Measurements from ENCODE around the gene GOLGA8T. TPM values are rescaled to one million over a fixed set of nuclear protein-coding genes. Genes with fewer than 3 reads are reported as not detected.
"Not testable (repeated sequence)": the region's sequence is repeated elsewhere in the genome, so short reads cannot be mapped to it uniquely, and the experiment has no call there.

GOLGA8T gene
- polyA plus RNA-seq, 1 of the 3 experiments (the other 2 are of a cell fraction), result not detected

GRCh38 chr15:30167403-30167802 lies 32.6 kb downstream of the GOLGA8T start:
- H3K4me1 ChIP-seq (ENCODE audit: control insufficient read depth in 1 of 2, insufficient read depth in 2 of 2, low read depth in 1 of 2, low read length in 1 of 2); CTCF ChIA-PET; H4K20me1 ChIP-seq (ENCODE audit: insufficient read depth); H3F3A ChIP-seq (replicated peaks; ENCODE audit: insufficient read depth); H3K27me3 ChIP-seq (ENCODE audit: insufficient read depth); POLR2A ChIA-PET; H3K4me3 ChIP-seq (ENCODE audit: low read depth in 2 of 2, low read length in 1 of 2); H3K9me3 ChIP-seq; H3K79me2 ChIP-seq (ENCODE audit: insufficient read depth); DNase-seq; H3K9ac ChIP-seq; H2AFZ ChIP-seq (ENCODE audit: low read depth); H3K4me2 ChIP-seq; H3K9me2 ChIP-seq; H3K36me3 ChIP-seq (replicated peaks in 1 of 2; ENCODE audit: control insufficient read depth in 1 of 2, insufficient read depth in 2 of 2, low read length in 1 of 2); H3K27ac ChIP-seq (ENCODE audit: low read depth in 2 of 2, low read length in 1 of 2): not testable (repeated sequence)
- WGBS (ENCODE audit: low lambda C conversion rate), result no CpG with 5 or more reads among the region's 9 CpGs

GRCh38 chr15:30167886-30168285 lies 33.0 kb downstream of the GOLGA8T start:
- H3K4me3 ChIP-seq (ENCODE audit: low read depth in 2 of 2, low read length in 1 of 2); H3K27ac ChIP-seq (ENCODE audit: low read depth in 2 of 2, low read length in 1 of 2); H3K79me2 ChIP-seq (ENCODE audit: insufficient read depth); H3K9ac ChIP-seq; H3K4me2 ChIP-seq; H3K36me3 ChIP-seq (replicated peaks in 1 of 2; ENCODE audit: control insufficient read depth in 1 of 2, insufficient read depth in 2 of 2, low read length in 1 of 2); H3F3A ChIP-seq (replicated peaks; ENCODE audit: insufficient read depth); H3K9me3 ChIP-seq; POLR2A ChIA-PET; H3K4me1 ChIP-seq (ENCODE audit: control insufficient read depth in 1 of 2, insufficient read depth in 2 of 2, low read depth in 1 of 2, low read length in 1 of 2); DNase-seq; H3K27me3 ChIP-seq (ENCODE audit: insufficient read depth); H4K20me1 ChIP-seq (ENCODE audit: insufficient read depth); H3K9me2 ChIP-seq; H2AFZ ChIP-seq (ENCODE audit: low read depth); CTCF ChIA-PET: not testable (repeated sequence)
- WGBS (ENCODE audit: low lambda C conversion rate), result no CpG with 5 or more reads among the region's 2 CpGs

GRCh38 chr15:30171452-30171851 lies 36.6 kb downstream of the GOLGA8T start:
- DNase-seq; H3K79me2 ChIP-seq (ENCODE audit: insufficient read depth); H3K36me3 ChIP-seq (replicated peaks in 1 of 2; ENCODE audit: control insufficient read depth in 1 of 2, insufficient read depth in 2 of 2, low read length in 1 of 2); H3K27me3 ChIP-seq (ENCODE audit: insufficient read depth); H3K4me2 ChIP-seq; H3K4me1 ChIP-seq (ENCODE audit: control insufficient read depth in 1 of 2, insufficient read depth in 2 of 2, low read depth in 1 of 2, low read length in 1 of 2); H4K20me1 ChIP-seq (ENCODE audit: insufficient read depth); H3K4me3 ChIP-seq (ENCODE audit: low read depth in 2 of 2, low read length in 1 of 2); CTCF ChIA-PET; H3K9me3 ChIP-seq; H3K9me2 ChIP-seq; H2AFZ ChIP-seq (ENCODE audit: low read depth); H3F3A ChIP-seq (replicated peaks; ENCODE audit: insufficient read depth); POLR2A ChIA-PET; H3K27ac ChIP-seq (ENCODE audit: low read depth in 2 of 2, low read length in 1 of 2); H3K9ac ChIP-seq: not testable (repeated sequence)
- WGBS (ENCODE audit: low lambda C conversion rate), result no CpG with 5 or more reads among the region's 7 CpGs

GRCh38 chr15:30173041-30173608 lies 38.3 kb downstream of the GOLGA8T start:
- H3K27me3 ChIP-seq (ENCODE audit: insufficient read depth); H3K36me3 ChIP-seq (replicated peaks in 1 of 2; ENCODE audit: control insufficient read depth in 1 of 2, insufficient read depth in 2 of 2, low read length in 1 of 2); H3K79me2 ChIP-seq (ENCODE audit: insufficient read depth); H3K9ac ChIP-seq; H3K4me2 ChIP-seq; H3K4me3 ChIP-seq (ENCODE audit: low read depth in 2 of 2, low read length in 1 of 2); H3K4me1 ChIP-seq (ENCODE audit: control insufficient read depth in 1 of 2, insufficient read depth in 2 of 2, low read depth in 1 of 2, low read length in 1 of 2); H2AFZ ChIP-seq (ENCODE audit: low read depth); POLR2A ChIA-PET; H3K27ac ChIP-seq (ENCODE audit: low read depth in 2 of 2, low read length in 1 of 2); H3K9me2 ChIP-seq; H4K20me1 ChIP-seq (ENCODE audit: insufficient read depth); CTCF ChIA-PET; H3K9me3 ChIP-seq; DNase-seq; H3F3A ChIP-seq (replicated peaks; ENCODE audit: insufficient read depth): not testable (repeated sequence)
- WGBS (ENCODE audit: low lambda C conversion rate), result 41% methylated on average over 2 of the region's 11 CpGs

- H3K4me2 ChIP-seq; H3K79me2 ChIP-seq (ENCODE audit: insufficient read depth); H3F3A ChIP-seq (replicated peaks; ENCODE audit: insufficient read depth); H3K9me3 ChIP-seq; DNase-seq; H2AFZ ChIP-seq (ENCODE audit: low read depth); H3K36me3 ChIP-seq (replicated peaks in 1 of 2; ENCODE audit: control insufficient read depth in 1 of 2, insufficient read depth in 2 of 2, low read length in 1 of 2); H3K9ac ChIP-seq; H3K9me2 ChIP-seq; H3K27me3 ChIP-seq (ENCODE audit: insufficient read depth); H3K27ac ChIP-seq (ENCODE audit: low read depth in 2 of 2, low read length in 1 of 2); H3K4me3 ChIP-seq (ENCODE audit: low read depth in 2 of 2, low read length in 1 of 2); H3K4me1 ChIP-seq (ENCODE audit: control insufficient read depth in 1 of 2, insufficient read depth in 2 of 2, low read depth in 1 of 2, low read length in 1 of 2); H4K20me1 ChIP-seq (ENCODE audit: insufficient read depth); CTCF ChIA-PET; POLR2A ChIA-PET: not testable (repeated sequence)
- WGBS (ENCODE audit: low lambda C conversion rate), result no CpG with 5 or more reads among the region's 6 CpGs
These were observed 40.4 kb downstream of the GOLGA8T start for GRCh38 chr15:30175291-30175690.

- H3K27me3 ChIP-seq (ENCODE audit: insufficient read depth); H2AFZ ChIP-seq (ENCODE audit: low read depth); H3K4me3 ChIP-seq (ENCODE audit: low read depth in 2 of 2, low read length in 1 of 2); H3F3A ChIP-seq (replicated peaks; ENCODE audit: insufficient read depth); H3K9ac ChIP-seq; H3K79me2 ChIP-seq (ENCODE audit: insufficient read depth); CTCF ChIA-PET; H3K36me3 ChIP-seq (replicated peaks in 1 of 2; ENCODE audit: control insufficient read depth in 1 of 2, insufficient read depth in 2 of 2, low read length in 1 of 2); H3K27ac ChIP-seq (ENCODE audit: low read depth in 2 of 2, low read length in 1 of 2); H3K9me3 ChIP-seq; POLR2A ChIA-PET; H3K9me2 ChIP-seq; DNase-seq; H4K20me1 ChIP-seq (ENCODE audit: insufficient read depth); H3K4me2 ChIP-seq; H3K4me1 ChIP-seq (ENCODE audit: control insufficient read depth in 1 of 2, insufficient read depth in 2 of 2, low read depth in 1 of 2, low read length in 1 of 2): not testable (repeated sequence)
- WGBS (ENCODE audit: low lambda C conversion rate), result no CpG with 5 or more reads among the region's 3 CpGs
These were observed 41.8 kb downstream of the GOLGA8T start for GRCh38 chr15:30176613-30177012.

GRCh38 chr15:30179814-30180213 lies 45.0 kb downstream of the GOLGA8T start:
- H3K79me2 ChIP-seq (ENCODE audit: insufficient read depth); H3K9me2 ChIP-seq; H3F3A ChIP-seq (replicated peaks; ENCODE audit: insufficient read depth); H3K4me3 ChIP-seq (ENCODE audit: low read depth in 2 of 2, low read length in 1 of 2); H2AFZ ChIP-seq (ENCODE audit: low read depth); H3K9ac ChIP-seq; H3K27ac ChIP-seq (ENCODE audit: low read depth in 2 of 2, low read length in 1 of 2); H4K20me1 ChIP-seq (ENCODE audit: insufficient read depth); H3K4me1 ChIP-seq (ENCODE audit: control insufficient read depth in 1 of 2, insufficient read depth in 2 of 2, low read depth in 1 of 2, low read length in 1 of 2); H3K4me2 ChIP-seq; DNase-seq; H3K27me3 ChIP-seq (ENCODE audit: insufficient read depth); H3K36me3 ChIP-seq (replicated peaks in 1 of 2; ENCODE audit: control insufficient read depth in 1 of 2, insufficient read depth in 2 of 2, low read length in 1 of 2); CTCF ChIA-PET; H3K9me3 ChIP-seq; POLR2A ChIA-PET: not testable (repeated sequence)

Measured in SK-N-SH (cell line).